Measurements from ENCODE around the gene AHI1.

The AHI1 gene

GRCh38 chr6:135304883-135305282 lies 192.7 kb downstream of the AHI1 start:
- Histone ChIP-seq H3K4me3 (ENCODE audit: low read depth, low read length) (no peak overlapping the region), H3K27ac (ENCODE audit: extremely low read depth, low read depth, low read length) (no peak overlapping the region), H3K9me3 (ENCODE audit: control insufficient read depth, insufficient read depth, low read depth, low read length) (no peaks in the 10 kb centered on the region), H3K36me3 (ENCODE audit: control insufficient read depth in 2 of 2, insufficient read depth in 1 of 2, low read length in 2 of 2) (peaks cover 0 to 3% of the 10 kb centered on the region in 2 experiments; a peak in 2 of 3 replicates), H3K4me1 (ENCODE audit: control insufficient read depth, insufficient read depth, low read length) (no peaks in the 10 kb centered on the region)
- POLR2A ChIA-PET, result no interaction called here
- CTCF ChIA-PET, result no interaction called here
- TF ChIP-seq ZBTB1 (tag by site-specific recombination; IDR thresholded peaks at IDR 0.05), result no peak
- no peak for TF ChIP-seq BCL11B (tag by site-specific recombination; IDR thresholded peaks at IDR 0.05; ENCODE audit: low read depth)
- TF ChIP-seq KLF1 (tag by site-specific recombination; IDR thresholded peaks at IDR 0.05), result no peak
- TF ChIP-seq ZNF776 (tag by site-specific recombination; IDR thresholded peaks at IDR 0.05; ENCODE audit: borderline replicate concordance), result no peak
- no peak for TF ChIP-seq ZNF792 (tag by site-specific recombination; IDR thresholded peaks at IDR 0.05)
- no peak for TF ChIP-seq KLF17 (tag by site-specific recombination; IDR thresholded peaks at IDR 0.05)
- TF ChIP-seq AEBP2 (tag by site-specific recombination; IDR thresholded peaks at IDR 0.05; ENCODE audit: borderline replicate concordance), result no peak
- no peak for TF ChIP-seq ZBTB17 (tag by site-specific recombination; IDR thresholded peaks at IDR 0.05)
- no peak for TF ChIP-seq KLF7 (tag by site-specific recombination; IDR thresholded peaks at IDR 0.05; ENCODE audit: borderline replicate concordance)
- TF ChIP-seq ZNF157 (tag by site-specific recombination; IDR thresholded peaks at IDR 0.05), result no peak
- no peak for TF ChIP-seq ZNF202 (tag by site-specific recombination; IDR thresholded peaks at IDR 0.05; ENCODE audit: borderline replicate concordance)
- no peak for TF ChIP-seq ZNF521 (tag by site-specific recombination; IDR thresholded peaks at IDR 0.05)
- no peak for TF ChIP-seq REST (tag by site-specific recombination; IDR thresholded peaks at IDR 0.05)
- no peak for TF ChIP-seq YY2 (tag by site-specific recombination; IDR thresholded peaks at IDR 0.05)

DNA sequence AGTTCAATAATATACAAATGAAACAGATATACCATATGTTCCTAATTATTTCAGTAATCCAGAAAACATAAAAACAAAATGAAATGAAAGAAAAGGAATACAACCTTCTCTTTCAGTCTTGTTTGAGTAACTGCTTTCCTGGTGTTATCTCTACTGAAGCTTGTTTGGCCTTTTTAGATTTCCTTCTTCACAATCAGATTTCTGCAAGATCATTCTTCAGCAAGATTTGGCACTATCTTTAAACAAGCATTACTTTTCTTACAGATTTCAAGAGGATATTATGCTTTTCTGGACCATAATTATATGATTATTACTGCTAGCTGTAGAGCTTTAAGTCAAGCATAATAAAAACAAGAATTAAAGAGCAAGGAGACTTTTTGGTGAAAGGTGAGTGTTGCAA lies 196.2 kb downstream of the AHI1 start:
- POLR2A ChIA-PET, result no interaction called here
- H3K4me1 ChIP-seq (ENCODE audit: control insufficient read depth, insufficient read depth, low read length), result no peaks in the 10 kb centered on the region
- no peaks in the 10 kb centered on the region for H3K9me3 ChIP-seq (ENCODE audit: control insufficient read depth, insufficient read depth, low read depth, low read length)
- CTCF ChIA-PET, result interaction anchor here (0.6 kb wide), 1 partner anchor 138 kb away, joined by 3 read pairs; no protein-coding TSS in a partner anchor
- H3K27ac ChIP-seq (ENCODE audit: extremely low read depth, low read depth, low read length), result no peak overlapping the region
- H3K4me3 ChIP-seq (ENCODE audit: low read depth, low read length), result no peak overlapping the region
- TF ChIP-seq ZNF426 (tag by site-specific recombination; IDR thresholded peaks at IDR 0.05) (no peak), ZNF530 (tag by site-specific recombination; IDR thresholded peaks at IDR 0.05; ENCODE audit: low read depth) (no peak), ZNF416 (tag by site-specific recombination; IDR thresholded peaks at IDR 0.05) (no peak), ZNF561 (tag by site-specific recombination; IDR thresholded peaks at IDR 0.05; ENCODE audit: borderline replicate concordance) (no peak), ZNF830 (tag by site-specific recombination; IDR thresholded peaks at IDR 0.05; ENCODE audit: low read depth) (no peak)
- peaks cover 0 to 3% of the 10 kb centered on the region in 2 experiments; a peak in 1 of 3 replicates for H3K36me3 ChIP-seq (ENCODE audit: control insufficient read depth in 2 of 2, insufficient read depth in 1 of 2, low read length in 2 of 2)

All from HEK293 (cell line).